HG02610 (cell line): ENCODE measurements around the gene ATP2B3.

Experiments used
- ATAC-seq: cut with Tn5 transposase; IDR thresholded peaks from one replicate; pipeline ENCODE4 v1.9.1; 2021; ENCODE audit warnings: mild to moderate bottlenecking, moderate library complexity; ENCODE audit not compliant: unreplicated experiment

ATP2B3 gene

GRCh38 chrX:153507484-153508178 is 9.8 kb upstream of the ATP2B3 start:
- ATAC-seq = peak; percentile 80

DNA sequence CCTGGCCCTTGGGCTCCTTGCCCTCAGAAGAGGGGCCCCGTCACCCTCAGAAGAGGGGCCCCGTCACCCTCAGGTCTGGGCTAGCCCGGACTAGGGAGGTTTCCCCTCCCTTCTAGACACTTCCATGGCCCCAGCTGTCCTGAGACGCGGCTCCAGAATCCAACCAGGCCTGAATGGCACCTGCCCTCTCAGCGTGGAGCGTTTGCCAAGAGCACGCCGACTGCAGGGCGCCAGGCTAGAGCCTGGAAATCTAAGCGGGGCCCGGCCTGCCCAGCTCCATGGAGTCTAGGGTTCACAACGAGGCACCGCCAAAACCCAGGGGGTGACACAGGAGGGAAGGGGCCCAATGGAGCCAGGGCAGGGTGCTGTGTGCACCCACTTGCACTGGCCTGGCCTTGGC is 7.8 kb upstream of the ATP2B3 start:
- ATAC-seq = no peak

- no peak for ATAC-seq
Observed at GRCh38 chrX:153510383-153510782, 7.1 kb upstream of the ATP2B3 start.

DNA sequence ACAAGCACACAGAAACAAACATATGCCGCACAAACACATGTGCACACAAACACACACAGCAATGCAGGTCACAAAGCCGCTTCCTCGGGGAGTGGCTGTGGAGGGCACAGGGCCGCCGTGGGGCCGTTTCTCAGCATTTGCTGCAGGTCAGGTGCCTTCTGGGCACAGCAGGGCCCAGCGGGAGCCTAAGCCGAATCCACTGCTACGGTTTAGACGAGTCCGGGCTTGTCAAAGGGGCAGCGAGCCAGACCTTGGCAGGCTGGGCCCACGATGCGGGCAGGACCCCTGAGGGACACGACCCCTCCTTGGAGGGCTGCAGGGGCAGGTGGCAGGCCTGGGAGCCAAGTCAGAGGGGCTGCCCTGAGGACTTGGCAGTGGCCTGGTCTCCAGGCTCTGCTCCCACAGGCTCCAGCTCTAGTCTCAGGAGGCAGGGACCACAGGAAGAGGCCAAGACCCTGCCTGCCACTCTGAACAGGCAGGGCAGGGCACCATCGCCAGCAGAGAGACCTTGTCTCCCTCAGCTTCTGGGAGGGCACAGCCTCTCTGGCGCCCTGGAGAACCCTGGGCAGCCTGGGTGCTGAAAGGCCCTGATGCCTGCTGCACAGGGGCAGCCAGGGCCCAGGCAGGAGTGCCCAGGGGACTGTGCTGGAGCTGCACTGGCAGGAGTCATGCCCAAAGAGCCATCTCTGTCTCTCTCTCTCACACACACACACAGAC is 5.5 kb upstream of the ATP2B3 start:
- ATAC-seq = no peak

DNA sequence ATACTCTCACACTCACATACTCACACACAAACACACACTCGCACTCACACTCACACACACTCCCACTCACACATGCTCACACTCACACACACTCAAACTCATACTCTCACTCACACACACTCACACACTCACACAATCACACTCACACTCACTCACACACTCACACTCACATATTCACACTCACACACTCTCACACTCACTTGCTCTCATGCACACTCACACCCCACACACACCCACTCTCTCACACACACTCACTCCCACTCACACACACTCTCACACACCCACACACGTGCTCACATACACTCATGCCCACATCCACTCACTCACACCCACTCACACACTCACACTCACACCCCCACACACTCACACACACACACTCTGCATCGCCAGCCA is 4.9 kb upstream of the ATP2B3 start:
- ATAC-seq = no peak

DNA sequence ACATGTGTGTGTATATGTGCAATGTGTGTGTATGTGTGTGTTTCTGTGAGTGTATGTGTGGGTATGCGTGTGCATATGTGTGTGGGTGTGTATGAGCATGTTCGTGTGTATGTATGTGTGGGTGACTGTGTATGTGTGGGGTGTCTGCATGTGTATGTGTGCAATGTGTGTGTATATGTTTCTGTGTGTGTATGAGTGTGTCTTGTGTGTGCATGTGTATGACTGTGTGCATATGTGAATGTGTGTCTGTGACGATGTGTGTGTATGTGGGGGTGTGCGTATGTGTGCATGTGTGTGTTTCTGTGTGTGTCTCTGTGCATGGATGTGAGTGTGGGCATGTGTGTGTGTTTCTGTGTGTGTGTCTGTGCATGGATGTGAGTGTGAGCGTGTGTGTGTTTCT is 4.2 kb upstream of the ATP2B3 start:
- ATAC-seq = no peak

DNA sequence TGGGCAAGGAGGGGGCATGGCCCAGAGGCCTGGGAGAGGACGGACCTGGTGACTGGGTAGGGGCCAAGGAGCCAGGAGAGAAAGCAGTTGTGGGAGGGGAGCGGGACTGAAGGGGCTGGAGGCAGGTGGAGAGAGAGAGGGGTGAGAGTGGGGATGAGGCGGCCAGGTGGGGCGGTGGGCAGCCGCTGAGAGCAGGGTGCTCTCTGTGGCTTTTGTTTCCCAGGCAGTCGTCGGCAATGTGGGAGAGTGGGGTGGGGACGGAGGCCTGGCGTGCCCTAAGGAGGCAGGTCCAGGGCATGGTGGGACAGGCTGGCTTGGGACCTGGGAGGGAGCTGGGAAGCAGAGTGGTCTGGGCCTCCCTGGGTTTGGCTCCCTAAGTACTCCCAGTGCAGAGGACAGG is 3.2 kb upstream of the ATP2B3 start:
- no peak for ATAC-seq

DNA sequence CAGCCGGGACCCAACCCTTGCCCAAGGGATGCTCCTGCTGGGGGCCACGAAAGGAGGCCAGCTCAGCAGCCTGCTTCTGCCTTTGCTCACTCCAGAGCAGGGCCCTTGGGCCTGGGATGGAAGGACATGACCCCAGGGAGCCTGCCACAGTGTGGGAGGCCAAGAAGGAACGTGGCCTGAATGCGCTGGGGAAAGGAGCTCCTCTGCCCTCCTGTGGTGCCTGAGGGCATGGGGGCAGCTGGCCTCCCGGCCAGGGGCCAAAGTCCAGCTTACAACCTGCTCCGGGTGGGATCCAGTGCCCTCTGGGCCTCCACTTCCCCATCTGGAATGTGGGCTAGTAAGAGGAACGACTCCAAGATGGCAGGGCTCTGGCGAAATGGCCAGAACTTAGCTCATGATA is 2.0 kb upstream of the ATP2B3 start:
- no peak for ATAC-seq

GRCh38 chrX:153516073-153516472 is 1.4 kb upstream of the ATP2B3 start:
- no peak for ATAC-seq

DNA sequence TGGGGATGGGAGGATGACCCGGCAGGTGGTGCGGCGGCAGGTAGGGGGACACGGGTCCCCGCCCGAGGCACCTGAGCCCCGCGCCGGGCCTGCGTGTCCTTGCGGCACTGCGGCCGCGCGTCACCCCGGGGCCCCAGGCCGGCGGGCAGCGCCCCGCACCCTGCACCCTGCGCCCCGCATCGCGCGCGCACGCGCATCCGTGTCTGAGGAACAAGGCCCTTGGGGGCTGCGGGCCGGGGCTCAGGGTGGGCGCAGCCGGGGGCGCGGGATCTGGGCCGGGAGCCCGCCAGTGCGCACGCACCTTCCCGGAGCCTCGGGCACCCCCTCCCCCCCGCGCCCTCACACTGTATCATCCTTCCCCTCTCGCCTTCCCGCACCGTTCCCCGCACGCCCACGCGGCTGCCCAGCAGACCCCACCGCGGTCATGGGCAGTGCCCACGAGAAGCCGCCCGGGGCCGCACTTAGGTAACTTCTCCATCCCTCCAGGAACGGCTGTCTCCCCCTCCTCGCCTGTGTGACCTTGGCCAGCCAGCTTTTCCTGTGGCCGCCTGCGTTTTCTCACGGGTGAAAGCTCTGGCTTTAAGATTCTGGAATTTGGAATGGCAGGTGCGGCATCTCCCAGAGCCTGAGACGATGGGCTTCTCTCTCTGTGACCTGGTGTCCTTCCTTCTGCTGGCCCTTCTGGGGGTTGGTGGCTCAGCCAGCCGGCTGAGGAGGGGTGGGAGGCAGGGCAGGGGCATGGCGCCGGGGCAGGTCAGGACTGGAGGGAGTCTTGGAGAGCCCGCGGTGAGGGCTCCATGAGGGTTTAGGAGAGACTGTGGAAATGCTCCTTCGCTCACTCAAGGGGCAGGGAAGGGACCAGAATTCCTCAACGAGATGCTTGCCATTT is 748 bp downstream of the ATP2B3 start:
- ATAC-seq = no peak

GRCh38 chrX:153519569-153520286 is 2.3 kb downstream of the ATP2B3 start:
- ATAC-seq = no peak

GRCh38 chrX:153520287-153520917 is 3.0 kb downstream of the ATP2B3 start:
- ATAC-seq = no peak

GRCh38 chrX:153521034-153521433 is 3.6 kb downstream of the ATP2B3 start:
- ATAC-seq = no peak

- no peak for ATAC-seq
Observed at GRCh38 chrX:153522259-153522658, 4.8 kb downstream of the ATP2B3 start.

GRCh38 chrX:153523269-153523668 is 5.8 kb downstream of the ATP2B3 start:
- no peak for ATAC-seq

DNA sequence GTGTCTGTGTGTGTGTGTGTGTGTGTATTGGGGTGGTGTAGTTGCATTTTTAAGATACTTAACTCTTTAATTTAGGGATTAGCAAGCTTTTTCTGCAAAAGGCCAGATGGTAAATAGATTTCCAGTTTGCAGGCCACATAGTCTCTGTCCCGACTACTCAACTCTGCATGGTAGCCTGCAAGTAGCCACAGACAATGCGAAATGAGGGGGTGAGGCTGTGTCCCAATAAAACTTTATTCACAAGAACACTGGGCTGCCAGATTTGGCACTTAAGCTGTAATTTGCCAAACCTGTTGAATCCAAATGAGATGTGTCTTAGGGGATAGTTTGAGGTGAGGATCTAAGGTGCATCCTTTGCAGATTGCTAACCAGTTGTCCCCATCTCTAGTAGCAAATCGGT is 6.8 kb downstream of the ATP2B3 start:
- no peak for ATAC-seq

DNA sequence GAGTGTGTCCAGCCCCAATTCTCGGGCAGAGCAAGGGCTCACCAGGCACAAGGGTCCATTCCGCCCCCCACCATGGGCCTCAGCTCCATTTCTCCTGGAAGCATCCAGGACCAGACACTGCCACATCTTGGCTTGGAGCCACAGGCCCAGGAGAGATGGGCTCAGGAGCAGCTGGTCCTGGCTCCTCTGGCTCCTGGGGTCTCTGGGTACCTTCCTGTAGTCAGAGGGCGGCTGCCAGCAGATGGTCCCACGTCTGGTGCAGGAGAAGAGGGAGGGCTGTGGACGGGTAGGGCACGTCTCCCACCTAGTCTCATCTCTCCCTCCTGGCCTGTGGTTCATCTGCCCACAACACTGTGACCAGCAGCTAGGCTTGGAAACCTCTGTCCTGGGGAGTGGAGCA is 8.0 kb downstream of the ATP2B3 start:
- ATAC-seq = no peak

GRCh38 chrX:153526042-153526441 is 8.6 kb downstream of the ATP2B3 start:
- ATAC-seq = no peak

- ATAC-seq = no peak
Observed at GRCh38 chrX:153526801-153527200, 9.4 kb downstream of the ATP2B3 start.

GRCh38 chrX:153527208-153527607 is 9.8 kb downstream of the ATP2B3 start:
- no peak for ATAC-seq
